ENCODE results near the gene IGIP.
A peak's percentile ranks its signal among the peaks of the same experiment; 100 is the strongest.
"Not testable (repeated sequence)": the region's sequence is repeated elsewhere in the genome, so short reads cannot be mapped to it uniquely, and the experiment has no call there.

Gene IGIP

GRCh38 chr5:140143521-140144258 lies 18.0 kb downstream of the IGIP start:
- no peak for DNase-seq

GRCh38 chr5:140145256-140145655 lies 19.5 kb downstream of the IGIP start:
- DNase-seq, result no peak

- DNase-seq, result peak; percentile 37
Measured at GRCh38 chr5:140145818-140146522, 20.2 kb downstream of the IGIP start.

- no peak for DNase-seq
Measured at GRCh38 chr5:140146523-140146842, 20.7 kb downstream of the IGIP start.

- no peak for DNase-seq
Measured at GRCh38 chr5:140147460-140147859, 21.7 kb downstream of the IGIP start.

- no peak for DNase-seq
Measured at GRCh38 chr5:140148508-140148907, 22.8 kb downstream of the IGIP start.

GRCh38 chr5:140150201-140150600 lies 24.5 kb downstream of the IGIP start:
- DNase-seq, result no peak

- DNase-seq, result no peak
Measured at GRCh38 chr5:140151144-140152021, 25.6 kb downstream of the IGIP start.

- no peak for DNase-seq
Measured at GRCh38 chr5:140152022-140152999, 26.6 kb downstream of the IGIP start.

GRCh38 chr5:140153255-140153654 lies 27.5 kb downstream of the IGIP start:
- no peak for DNase-seq

GRCh38 chr5:140153905-140154304 lies 28.2 kb downstream of the IGIP start:
- DNase-seq, result no peak

- DNase-seq, result not testable (repeated sequence)
Measured at GRCh38 chr5:140154710-140155381, 29.1 kb downstream of the IGIP start.

GRCh38 chr5:140157032-140157781 lies 31.5 kb downstream of the IGIP start:
- peak; percentile 80 for DNase-seq

- no peak for DNase-seq
Measured at GRCh38 chr5:140159014-140159927, 33.5 kb downstream of the IGIP start.

- no peak for DNase-seq
Measured at GRCh38 chr5:140162275-140162674, 36.5 kb downstream of the IGIP start.

- DNase-seq, result no peak
Measured at GRCh38 chr5:140162781-140163180, 37.0 kb downstream of the IGIP start.

GRCh38 chr5:140165101-140165922 lies 39.6 kb downstream of the IGIP start:
- DNase-seq, result no peak

GRCh38 chr5:140165923-140166270 lies 40.2 kb downstream of the IGIP start:
- DNase-seq, result no peak

GRCh38 chr5:140166911-140167310 lies 41.2 kb downstream of the IGIP start:
- no peak for DNase-seq
